COLO668 (cell line): Measurements from ENCODE around the gene SPAST.
"Not testable (repeated sequence)": the region's sequence is repeated elsewhere in the genome, so short reads cannot be mapped to it uniquely, and the experiment has no call there.

ENCODE experiments used
- DNase-seq: peaks from one replicate; lab custom pipeline; 2025; ENCODE audit not compliant: unreplicated experiment; lab: John Stamatoyannopoulos, UW

The SPAST gene

GRCh38 chr2:32063310-32064020 is at the start of gene SPAST:
Gene SPAST (plus strand): TSS chr2:32063556. CDS start chr2:32063832, 276 bp downstream.
- peak; percentile 99 for DNase-seq

- not testable (repeated sequence) for DNase-seq
These were observed 44.4 kb upstream of the SPAST start for GRCh38 chr2:32018789-32019482.

GRCh38 chr2:32034198-32034887 is 29.0 kb upstream of the SPAST start:
- not testable (repeated sequence) for DNase-seq

GRCh38 chr2:32039447-32040219 is 23.7 kb upstream of the SPAST start, which contains the start of gene DPY30:
Gene DPY30 (minus strand): TSS chr2:32039805. CDS start chr2:32039456, 349 bp downstream.
- peak; percentile 92 for DNase-seq

- no peak for DNase-seq
These were observed 19.8 kb upstream of the SPAST start for GRCh38 chr2:32043561-32043960.

GRCh38 chr2:32051836-32052439 is 11.4 kb upstream of the SPAST start:
- DNase-seq: no peak

- not testable (repeated sequence) for DNase-seq
These were observed 8.8 kb upstream of the SPAST start for GRCh38 chr2:32054583-32054982.

- no peak for DNase-seq
These were observed 5.2 kb upstream of the SPAST start for GRCh38 chr2:32058130-32058529.

- DNase-seq: no peak
These were observed 3.1 kb upstream of the SPAST start for GRCh38 chr2:32060266-32060665.

- DNase-seq: no peak
These were observed 1.9 kb upstream of the SPAST start for GRCh38 chr2:32061430-32061829.

GRCh38 chr2:32061973-32062861 is 1.1 kb upstream of the SPAST start:
- DNase-seq: peak; percentile 50

GRCh38 chr2:32064021-32064601 is 755 bp downstream of the SPAST start:
- DNase-seq: peak; percentile 26

- DNase-seq: no peak
These were observed 1.4 kb downstream of the SPAST start for GRCh38 chr2:32064713-32065112.

- no peak for DNase-seq
These were observed 4.2 kb downstream of the SPAST start for GRCh38 chr2:32067549-32067948.

- DNase-seq: no peak
These were observed 10.8 kb downstream of the SPAST start for GRCh38 chr2:32074134-32074506.

GRCh38 chr2:32095671-32096070 is 32.3 kb downstream of the SPAST start:
- no peak for DNase-seq

- DNase-seq: no peak
These were observed 44.8 kb downstream of the SPAST start for GRCh38 chr2:32108111-32108510.

- DNase-seq: no peak
These were observed 54.7 kb downstream of the SPAST start for GRCh38 chr2:32118055-32118454.

GRCh38 chr2:32119161-32119560 is 55.8 kb downstream of the SPAST start:
- no peak for DNase-seq
